Chondrocyte (in vitro differentiated cells): ENCODE measurements around the gene UROC1. TPM values are rescaled to one million over a fixed set of nuclear protein-coding genes. Genes with fewer than 3 reads are reported as not detected.

ENCODE experiments used
- DNase-seq: peaks from one replicate; pipeline ENCODE4 v3.0.0; 2021; ENCODE audit warnings: mixed read lengths, low spot score
- H3K27ac Mint-ChIP-seq: one replicate; pipeline ENCODE4 v1.8.0; 2021; ENCODE audit warnings: mild to moderate bottlenecking, moderate library complexity, mixed read lengths; ENCODE audit not compliant: unreplicated experiment
- H3K27me3 Mint-ChIP-seq: 2 replicates; pipeline ENCODE4 v1.8.0; 2021; ENCODE audit warnings: low read depth, mixed read lengths
- H3K36me3 Mint-ChIP-seq: 2 replicates; pipeline ENCODE4 v1.8.0; 2021; ENCODE audit warnings: low read depth, mixed read lengths
- H3K4me1 Mint-ChIP-seq: 2 replicates; pipeline ENCODE4 v1.8.0; 2021; ENCODE audit warnings: low read depth, mild to moderate bottlenecking, mixed read lengths
- H3K4me3 Mint-ChIP-seq: one replicate; pipeline ENCODE4 v1.8.0; 2021; ENCODE audit warnings: mild to moderate bottlenecking, moderate library complexity, mixed read lengths; ENCODE audit not compliant: unreplicated experiment
- H3K9me3 Mint-ChIP-seq: 2 replicates; pipeline ENCODE4 v1.8.0; 2021; ENCODE audit warnings: low read depth, mixed read lengths
- CTCF ChIP-seq: fragments of 200-600 bp; sonication (generic); IDR thresholded peaks from 2 replicates; pipeline ENCODE4 v1.5.0; 2021; ENCODE audit warnings: antibody characterized with exemption, mild to moderate bottlenecking, moderate library complexity
- total RNA-seq: library from RNA; stranded (reverse); gene quantifications from 3 replicates; pipeline ENCODE4 v1.2.1, GENCODE V29; 2021

UROC1 gene
- total RNA-seq, 1 donor from 2014 or later: not detected

- peaks cover 2% of the 10 kb centered on the region for H3K27me3 Mint-ChIP-seq
- H3K27ac Mint-ChIP-seq: no peak overlapping the region
- DNase-seq: peak; percentile 91
- H3K4me3 Mint-ChIP-seq: no peak overlapping the region
- no peaks in the 10 kb centered on the region for H3K36me3 Mint-ChIP-seq
- no peak for TF ChIP-seq CTCF
- H3K9me3 Mint-ChIP-seq: no peaks in the 10 kb centered on the region
- peaks cover 13% of the 10 kb centered on the region for H3K4me1 Mint-ChIP-seq
Observed at GRCh38 chr3:126541628-126542339, 24.2 kb upstream of the UROC1 start.

- H3K9me3 Mint-ChIP-seq: no peaks in the 10 kb centered on the region
- no peak overlapping the region for H3K4me3 Mint-ChIP-seq
- H3K27ac Mint-ChIP-seq: peak overlapping the region; percentile 47
- H3K27me3 Mint-ChIP-seq: no peaks in the 10 kb centered on the region
- H3K4me1 Mint-ChIP-seq: peaks cover 13% of the 10 kb centered on the region
- no peaks in the 10 kb centered on the region for H3K36me3 Mint-ChIP-seq
- DNase-seq: peak; percentile 40
- no peak for TF ChIP-seq CTCF
Observed at GRCh38 chr3:126540951-126541627, 23.5 kb upstream of the UROC1 start.

GRCh38 chr3:126540342-126540849 lies 22.8 kb upstream of the UROC1 start:
- peaks cover 6% of the 10 kb centered on the region for H3K27me3 Mint-ChIP-seq
- H3K4me1 Mint-ChIP-seq: peaks cover 13% of the 10 kb centered on the region
- peak; percentile 37 for DNase-seq
- TF ChIP-seq CTCF: no peak
- H3K4me3 Mint-ChIP-seq: no peak overlapping the region
- H3K27ac Mint-ChIP-seq: peak overlapping the region; percentile 77
- no peaks in the 10 kb centered on the region for H3K36me3 Mint-ChIP-seq
- no peaks in the 10 kb centered on the region for H3K9me3 Mint-ChIP-seq

GRCh38 chr3:126539558-126540250 lies 22.1 kb upstream of the UROC1 start:
- no peaks in the 10 kb centered on the region for H3K36me3 Mint-ChIP-seq
- peaks cover 12% of the 10 kb centered on the region for H3K27me3 Mint-ChIP-seq
- H3K4me3 Mint-ChIP-seq: no peak overlapping the region
- no peaks in the 10 kb centered on the region for H3K9me3 Mint-ChIP-seq
- H3K4me1 Mint-ChIP-seq: peaks cover 13% of the 10 kb centered on the region
- peak overlapping the region; percentile 77 for H3K27ac Mint-ChIP-seq
- peak; percentile 43 for DNase-seq
- no peak for TF ChIP-seq CTCF

- no peaks in the 10 kb centered on the region for H3K36me3 Mint-ChIP-seq
Observed at GRCh38 chr3:126538966-126539365, 21.4 kb upstream of the UROC1 start.

More at GRCh38 chr3:126538966-126539365, 21.4 kb upstream of the UROC1 start:
- peak; percentile 25 for DNase-seq
- no peak for TF ChIP-seq CTCF
- no peak overlapping the region for H3K27ac Mint-ChIP-seq
- H3K9me3 Mint-ChIP-seq: no peaks in the 10 kb centered on the region
- H3K4me3 Mint-ChIP-seq: no peak overlapping the region
- peaks cover 18% of the 10 kb centered on the region for H3K27me3 Mint-ChIP-seq
- peaks cover 13% of the 10 kb centered on the region for H3K4me1 Mint-ChIP-seq
